CD4-positive, alpha-beta T cell treated with Interferon gamma for 1 hour (primary cell): ENCODE data around the gene SV2B.

Experiments used
- DNase-seq: peaks from one replicate; pipeline ENCODE4 v3.0.0-alpha.2; 2020

SV2B gene

GRCh38 chr15:91238644-91239425, 138.8 kb downstream of the SV2B start:
- no peak for DNase-seq

- DNase-seq: no peak
Observed at GRCh38 chr15:91243826-91244225, 143.8 kb downstream of the SV2B start.

GRCh38 chr15:91244919-91245318, 144.9 kb downstream of the SV2B start:
- no peak for DNase-seq

- DNase-seq: no peak
Observed at GRCh38 chr15:91246998-91247397, 146.9 kb downstream of the SV2B start.

GRCh38 chr15:91249591-91249990, 149.5 kb downstream of the SV2B start:
- DNase-seq: no peak

- no peak for DNase-seq
Observed at GRCh38 chr15:91252322-91252721, 152.3 kb downstream of the SV2B start.

GRCh38 chr15:91252756-91253155, 152.7 kb downstream of the SV2B start:
- DNase-seq: no peak

GRCh38 chr15:91253605-91254004, 153.5 kb downstream of the SV2B start:
- DNase-seq: no peak

GRCh38 chr15:91254766-91255165, 154.7 kb downstream of the SV2B start:
- DNase-seq: no peak

- DNase-seq: no peak
Observed at GRCh38 chr15:91255670-91256192, 155.7 kb downstream of the SV2B start.

GRCh38 chr15:91257746-91258414, 157.8 kb downstream of the SV2B start:
- no peak for DNase-seq

- peak; percentile 6 for DNase-seq
Observed at GRCh38 chr15:91258415-91258759, 158.3 kb downstream of the SV2B start.

GRCh38 chr15:91259077-91259476, 159.0 kb downstream of the SV2B start:
- DNase-seq: no peak

GRCh38 chr15:91261345-91261744, 161.3 kb downstream of the SV2B start:
- no peak for DNase-seq

- no peak for DNase-seq
Observed at GRCh38 chr15:91263632-91264531, 163.8 kb downstream of the SV2B start.

- DNase-seq: peak; percentile 11
Observed at GRCh38 chr15:91264651-91265351, 164.7 kb downstream of the SV2B start.

- no peak for DNase-seq
Observed at GRCh38 chr15:91265416-91265940, 165.4 kb downstream of the SV2B start.

GRCh38 chr15:91268510-91268909, 168.5 kb downstream of the SV2B start:
- no peak for DNase-seq

GRCh38 chr15:91270747-91271146, 170.7 kb downstream of the SV2B start:
- DNase-seq: no peak

- peak; percentile 44 for DNase-seq
Observed at GRCh38 chr15:91271565-91272153, 171.6 kb downstream of the SV2B start.

- DNase-seq: no peak
Observed at GRCh38 chr15:91275844-91276243, 175.8 kb downstream of the SV2B start.

GRCh38 chr15:91278951-91279350, 178.9 kb downstream of the SV2B start:
- DNase-seq: no peak
